ENCODE results near the gene CTH. TPM values are rescaled to one million over a fixed set of nuclear protein-coding genes. Genes with fewer than 3 reads are reported as not detected.
"Not testable (repeated sequence)": the region's sequence is repeated elsewhere in the genome, so short reads cannot be mapped to it uniquely, and the experiment has no call there.

Gene CTH
- total and polyA plus RNA-seq, 11 donors = 0.74 to 3.9 (median 1.6) TPM

- intact Hi-C loops (cut with DNase I) = no loop called here
- WGBS, 4 donors = 95 to 96% (median 96%) methylated on average over 4 of the region's 4 CpGs
- no peaks in the 10 kb centered on the region for H3K9me3 ChIP-seq
- no peak for DNase-seq
- H3K27ac ChIP-seq = no peak overlapping the region
- no peaks in the 10 kb centered on the region for H3K27me3 ChIP-seq
- H3K36me3 ChIP-seq = peaks cover 0 to 20% (median 5%) of the 10 kb centered on the region in 9 donors
- no peak overlapping the region for H3K4me3 ChIP-seq
- TF ChIP-seq CTCF (IDR thresholded peaks at IDR 0.05) (no peak), POLR2A (IDR thresholded peaks at IDR 0.05) (no peak)
- H3K4me1 ChIP-seq = no peaks in the 10 kb centered on the region
- ATAC-seq = no peak
Observed at GRCh38 chr1:70372426-70372825, 38.6 kb upstream of the CTH start.

DNA sequence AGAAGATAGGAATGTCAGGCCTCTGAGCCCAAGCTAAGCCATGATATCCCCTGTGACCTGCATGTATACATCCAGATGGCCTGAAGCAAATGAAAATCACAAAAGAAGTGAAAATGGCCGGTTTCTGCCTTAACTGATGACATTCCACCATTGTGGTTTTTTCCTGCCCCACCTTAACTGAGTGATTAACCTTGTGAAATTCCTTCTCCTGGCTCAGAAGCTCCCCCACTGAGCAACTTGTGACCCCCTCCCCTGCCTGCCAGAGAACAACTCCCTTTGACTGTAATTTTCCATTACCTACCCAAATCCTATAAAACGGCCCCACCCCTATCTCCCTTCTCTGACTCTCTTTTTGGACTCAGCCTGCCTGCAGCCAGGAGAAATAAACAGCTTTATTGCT is 37.5 kb upstream of the CTH start:
- 70 to 78% (median 72%) methylated on average over 2 of the region's 2 CpGs for WGBS, 4 donors
- H3K36me3 ChIP-seq; H3K4me1 ChIP-seq; H3K9me3 ChIP-seq; DNase-seq; H3K27ac ChIP-seq; H3K27me3 ChIP-seq; H3K4me3 ChIP-seq; ATAC-seq; intact Hi-C loops (cut with DNase I): not testable (repeated sequence)

DNA sequence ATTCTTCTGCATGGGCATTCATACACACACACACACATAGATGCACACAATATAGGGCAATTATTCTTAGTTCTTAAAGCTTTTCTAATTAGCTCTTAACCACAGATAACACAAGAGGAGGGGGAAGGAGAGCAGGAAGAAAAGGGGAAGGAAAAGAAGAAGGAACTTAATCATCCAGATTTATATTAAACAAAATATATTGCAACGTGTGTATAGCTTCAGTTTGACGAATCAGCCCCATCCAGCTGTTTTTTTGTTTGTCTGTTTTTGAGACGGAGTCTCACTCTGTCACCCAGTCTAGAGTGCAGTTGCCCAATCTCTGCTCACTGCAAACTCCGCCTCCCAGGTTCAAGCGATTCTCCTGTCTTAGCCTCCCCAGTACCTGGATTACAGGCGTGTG is 34.9 kb upstream of the CTH start:
- H3K4me1 ChIP-seq = no peaks in the 10 kb centered on the region
- 73 to 88% (median 86%) methylated on average over 6 of the region's 6 CpGs for WGBS, 4 donors
- H3K27ac ChIP-seq = no peak overlapping the region
- DNase-seq (no peak), ATAC-seq (no peak)
- no peak overlapping the region for H3K4me3 ChIP-seq
- no peaks in the 10 kb centered on the region for H3K9me3 ChIP-seq
- no peaks in the 10 kb centered on the region for H3K27me3 ChIP-seq
- H3K36me3 ChIP-seq = peaks cover 0 to 9% (median 0%) of the 10 kb centered on the region in 9 donors
- TF ChIP-seq CTCF (IDR thresholded peaks at IDR 0.05) = no peak
- TF ChIP-seq POLR2A (IDR thresholded peaks at IDR 0.05) = no peak
- intact Hi-C loops (cut with DNase I) = no loop called here

- Histone ChIP-seq H3K4me3 (no peak overlapping the region), H3K4me1 (no peaks in the 10 kb centered on the region), H3K9me3 (no peaks in the 10 kb centered on the region), H3K36me3 (no peaks in the 10 kb centered on the region), H3K27ac (no peak overlapping the region), H3K27me3 (no peaks in the 10 kb centered on the region)
- TF ChIP-seq POLR2A (IDR thresholded peaks at IDR 0.05) (no peak), CTCF (IDR thresholded peaks at IDR 0.05) (no peak)
- ATAC-seq = no peak
- intact Hi-C loops (cut with DNase I) = no loop called here
- no peak for DNase-seq
Observed at GRCh38 chr1:70382682-70383081, 28.4 kb upstream of the CTH start.

GRCh38 chr1:70383483-70383882 is 27.6 kb upstream of the CTH start:
- no peak for DNase-seq
- no peaks in the 10 kb centered on the region for H3K36me3 ChIP-seq

More at GRCh38 chr1:70383483-70383882, 27.6 kb upstream of the CTH start:
- H3K9me3 ChIP-seq = no peaks in the 10 kb centered on the region
- intact Hi-C loops (cut with DNase I) = no loop called here
- TF ChIP-seq POLR2A (IDR thresholded peaks at IDR 0.05) (no peak), CTCF (IDR thresholded peaks at IDR 0.05) (no peak)
- H3K4me3 ChIP-seq = no peak overlapping the region
- H3K4me1 ChIP-seq = no peaks in the 10 kb centered on the region
- H3K27ac ChIP-seq = no peak overlapping the region
- WGBS, 4 donors = 77 to 84% (median 81%) methylated on average over 3 of the region's 3 CpGs
- ATAC-seq = no peak
- no peaks in the 10 kb centered on the region for H3K27me3 ChIP-seq
